K562 (cell line): Measurements from ENCODE around the gene FGF4. TPM values are rescaled to one million over a fixed set of nuclear protein-coding genes. Genes with fewer than 3 reads are reported as not detected.

Experiments used
- ATAC-seq: fragments of 200-7000 bp; cut with Tn5 transposase; 3 replicates; pipeline ENCODE4 v1.9.1; 2020; ENCODE audit warnings: moderate library complexity
- BruUV-seq: library from RNA; stranded (reverse); fragments of 400-500 nt; replicated peaks from 2 replicates; lab custom pipeline; 2021; lab: Mats Ljungman, UMichigan
- CTCF ChIA-PET: fragments of 300-600 bp; formaldehyde crosslinking; extraction: SDS; loops from one replicate; lab custom pipeline; 2021; ENCODE audit warnings: low intra/inter-chr PET ratio; lab: Yijun Ruan, JAX
- POLR2A ChIA-PET: fragments of 300-600, 350-650 bp; sonication (Branson Sonifier 250); formaldehyde crosslinking; extraction: SDS; loops from one replicate; lab custom pipeline; 2021; ENCODE audit warnings: antibody characterized with exemption, inconsistent platforms; lab: Yijun Ruan, JAX
- DNase-seq, 4 experiments: peaks; one replicate each; pipeline versions ENCODE4 v3.0.0 to v3.0.0-alpha.2; 2011 to 2018; ENCODE audit warnings: low spot score in 3 of 4, mixed read lengths in 3 of 4; ENCODE audit errors: extremely low read depth in 1 of 4
- FAIRE-seq: peaks from 2 replicates; lab custom pipeline; 2011; peaks lifted over from hg19 to GRCh38; lab: Jason Lieb, UNC
- H2AFZ ChIP-seq: 2 replicates; pipeline ENCODE4 v1.6.0; 2011; ENCODE audit warnings: low read depth, low read length, control low read depth, inconsistent platforms
- H3K27ac ChIP-seq: fragments of 200-600 bp; 3 replicates; pipeline ENCODE4 v1.8.0; 2011; ENCODE audit warnings: low read depth, mild to moderate bottlenecking, control low read depth, inconsistent platforms, low read length, moderate library complexity, mixed read lengths; ENCODE audit errors: extremely low read depth
- H3K27me3 ChIP-seq, 2 experiments: fragments of 300-600 bp in 1 of 2; 2 replicates in 1 of 2; 3 replicates in 1 of 2; pipeline versions ENCODE4 v1.6.0 to v1.8.0; 2011; ENCODE audit warnings: inconsistent platforms in 2 of 2, low read length in 2 of 2, mild to moderate bottlenecking in 1 of 2, mixed read lengths in 1 of 2, moderate library complexity in 1 of 2; ENCODE audit not compliant: control insufficient read depth in 2 of 2, insufficient read depth in 2 of 2
- H3K36me3 ChIP-seq: fragments of 300-600 bp; 3 replicates; pipeline ENCODE4 v1.8.0; 2011; ENCODE audit warnings: mild to moderate bottlenecking, low read length, inconsistent platforms; ENCODE audit not compliant: control insufficient read depth, insufficient read depth
- H3K4me1 ChIP-seq, 2 experiments: fragments of 200-600 bp in 1 of 2; replicated peaks in 1 of 2; 2 replicates in 1 of 2; 3 replicates in 1 of 2; pipeline versions ENCODE4 v1.5.1 to v1.8.0; 2011; ENCODE audit warnings: inconsistent platforms in 2 of 2, low read length in 2 of 2, mild to moderate bottlenecking in 1 of 2, mixed read lengths in 1 of 2, moderate library complexity in 1 of 2; ENCODE audit not compliant: control insufficient read depth in 2 of 2, insufficient read depth in 2 of 2
- H3K4me2 ChIP-seq: 2 replicates; pipeline ENCODE4 v1.6.1; 2011; ENCODE audit warnings: low read length, control low read depth, inconsistent platforms, mixed read lengths; ENCODE audit not compliant: insufficient read depth
- H3K4me3 ChIP-seq: fragments of 200-600 bp; sonication (generic), shearing (Covaris generic); 2 replicates; pipeline ENCODE4 v1.5.1; 2016; ENCODE audit warnings: control low read depth, inconsistent platforms
- H3K79me2 ChIP-seq: fragments of 200-600 bp; 3 replicates; pipeline ENCODE4 v1.8.0; 2011; ENCODE audit warnings: low read length, inconsistent platforms; ENCODE audit not compliant: control insufficient read depth, insufficient read depth
- H3K9ac ChIP-seq, 2 experiments: 2 replicates each; pipeline versions ENCODE4 v1.6.0 to v1.6.1; 2011; ENCODE audit warnings: low read depth in 2 of 2, low read length in 2 of 2, control low read depth in 1 of 2, inconsistent platforms in 1 of 2, mild to moderate bottlenecking in 1 of 2, mixed read lengths in 1 of 2; ENCODE audit not compliant: insufficient read depth in 1 of 2
- H3K9me1 ChIP-seq: one replicate; pipeline ENCODE4 v1.6.0; 2011; ENCODE audit warnings: inconsistent platforms, mild to moderate bottlenecking, low read length, moderate library complexity; ENCODE audit not compliant: control insufficient read depth, insufficient read depth
- H3K9me3 ChIP-seq: replicated peaks from 2 replicates; pipeline ENCODE4 v1.5.1; 2011; ENCODE audit warnings: low read depth, low read length, inconsistent platforms; ENCODE audit not compliant: control insufficient read depth, insufficient read depth
- H4K20me1 ChIP-seq: replicated peaks from 2 replicates; pipeline ENCODE4 v1.6.1; 2011; ENCODE audit warnings: low read length, inconsistent platforms, mixed read lengths; ENCODE audit not compliant: control insufficient read depth, insufficient read depth
- HDAC3 ChIP-seq: fragments of 450-650 bp; IDR thresholded peaks from 2 replicates; pipeline ENCODE4 v1.6.1; 2018; ENCODE audit warnings: borderline replicate concordance, mild to moderate bottlenecking, moderate library complexity; ENCODE audit not compliant: partially characterized antibody
- HNRNPLL ChIP-seq: fragments of 200-400 bp; formaldehyde crosslinking; IDR thresholded peaks from 2 replicates; pipeline ENCODE4 v1.6.1; 2017; ENCODE audit warnings: low read length, low read depth, mild to moderate bottlenecking; ENCODE audit not compliant: poor library complexity, severe bottlenecking
- MAFF ChIP-seq: IDR thresholded peaks from 2 replicates; pipeline ENCODE4 v1.6.1; 2012; ENCODE audit warnings: low read length, improper control_type of control experiment
- MYNN ChIP-seq, 2 experiments: sonication (generic); formaldehyde crosslinking in 1 of 2; IDR thresholded peaks; 2 replicates each; pipeline versions ENCODE4 v1.5.0 to v1.6.1; 2016 to 2020; ENCODE audit warnings: antibody characterized with exemption in 1 of 2, missing genetic modification reagents in 1 of 2
- ZBTB40 ChIP-seq, 2 experiments: fragments of 450-650 bp in 1 of 2; sonication (generic) in 1 of 2; formaldehyde crosslinking in 1 of 2; IDR thresholded peaks; 2 replicates each; pipeline versions ENCODE4 v1.7.1 to v1.9.0; 2016 to 2022; ENCODE audit warnings: inconsistent platforms in 1 of 2, mild to moderate bottlenecking in 1 of 2, missing genetic modification reagents in 1 of 2
- WGBS: fragments of 100-300 bp; shearing (Covaris generic); methylation state at CpG from one replicate; pipeline ENCODE4 v1.1.6; 2016; ENCODE audit warnings: low coverage, mixed read lengths; ENCODE audit not compliant: insufficient coverage; ENCODE audit errors: missing lambda C conversion rate; 5-methylcytosine and 5-hydroxymethylcytosine counted together
- in situ Hi-C: fragments of 300-500 bp; cut with MboI; formaldehyde crosslinking; loops from 4 replicates; pipeline ENCODE4 v1.15.0; 2018; ENCODE audit warnings: inconsistent platforms, mixed read lengths
- intact Hi-C: fragments of 100-400 bp; cut with micrococcal nuclease; formaldehyde crosslinking; loops from 2 replicates; pipeline ENCODE4 v1.14.2; 2022
- polyA plus RNA-seq, 8 experiments: library from polyadenylated mRNA; depleted of rRNA in 4 of 8; stranded (reverse) in 5 of 8; unstranded in 3 of 8; fragments of >200 nt; fragmentation: Nextera tagmentation in 2 of 8; fragmentation: Illumina TruSeq in 1 of 8; extraction: Ambion mirVana in 2 of 8; extraction: Trizol in 1 of 8; gene quantifications; 2 replicates each; pipeline versions ENCODE4 v1.2.1 to v1.2.3, GENCODE V29; 2011 to 2014; ENCODE audit warnings: inconsistent platforms in 1 of 8, missing spikeins in 1 of 8
- total RNA-seq, 7 experiments: library from RNA; depleted of rRNA in 6 of 7; stranded (reverse); fragments of >200 nt in 6 of 7; fragmentation: Illumina TruSeq in 2 of 7; extraction: Trizol in 2 of 7; gene quantifications; 2 replicates each; pipeline versions ENCODE4 v1.2.1 to v1.2.3, GENCODE V29; 2011 to 2021; ENCODE audit warnings: low replicate concordance in 1 of 7

Gene FGF4
- total and polyA plus RNA-seq, 9 of the 15 experiments (the other 6 are each of a cell fraction or from before 2014, with no cell fraction given): not detected

GRCh38 chr11:69820441-69820840 lies 45.3 kb upstream of the FGF4 start:
- peaks cover 20 to 85% of the 10 kb centered on the region in 2 experiments for H3K27me3 ChIP-seq
- H3K36me3 ChIP-seq: no peaks in the 10 kb centered on the region
- CTCF ChIA-PET: no interaction called here
- DNase-seq (no peak), FAIRE-seq (no peak), ATAC-seq (no peak)
- peaks cover 13% of the 10 kb centered on the region for H4K20me1 ChIP-seq
- H3K79me2 ChIP-seq: no peaks in the 10 kb centered on the region
- H3K4me3 ChIP-seq: no peak overlapping the region
- no peaks in the 10 kb centered on the region for H3K9me1 ChIP-seq
- peaks cover 0 to 22% of the 10 kb centered on the region in 2 experiments; a peak in 2 of 5 replicates for H3K4me1 ChIP-seq
- H3K9me3 ChIP-seq: no peaks in the 10 kb centered on the region
- no peak overlapping the region for H3K9ac ChIP-seq
- POLR2A ChIA-PET: interaction anchor here (0.6 to 1.2 kb wide), 4 partner anchors 8 to 1624 kb away, joined by 3 to 4 read pairs (median 4); no protein-coding TSS in a partner anchor
- in situ Hi-C loops (no loop called here), intact Hi-C loops (no loop called here)
- no TSS peak for BruUV-seq
- 0% methylated on average over 5 of the region's 5 CpGs for WGBS
- TF ChIP-seq ZBTB40 (IDR thresholded peaks at IDR 0.05) (no peak), ZBTB40 (CRISPR knock-in tag; IDR thresholded peaks at IDR 0.05) (no peak), MYNN (IDR thresholded peaks at IDR 0.05) (no peak), MYNN (CRISPR knock-in tag; IDR thresholded peaks at IDR 0.05) (no peak), HNRNPLL (no peak), HDAC3 (no peak), MAFF (no peak)
- H3K27ac ChIP-seq: no peak overlapping the region
- H3K4me2 ChIP-seq: no peak overlapping the region
- H2AFZ ChIP-seq: no peak overlapping the region
